ENCODE data around the gene ARMC7.

GRCh38 chr17:75105126-75106080 lies 4.4 kb upstream of the ARMC7 start:
- TF ChIP-seq CTCF (conservative IDR thresholded peaks at IDR 0.05 in 1 of 2, IDR thresholded peaks at IDR 0.05 in 1 of 2; ENCODE audit: extremely low read depth in 1 of 2, insufficient read depth in 1 of 2, low read depth in 1 of 2, low read length in 2 of 2) (peak; percentile 74 to 79), EZH2 (IDR thresholded peaks at IDR 0.05; ENCODE audit: borderline replicate concordance, low read length) (no peak)
